ENCODE measurements around the gene PASK.

GRCh38 chr2:241148891-241149674, at the start of gene PASK:
- TF ChIP-seq, protein P1, sequence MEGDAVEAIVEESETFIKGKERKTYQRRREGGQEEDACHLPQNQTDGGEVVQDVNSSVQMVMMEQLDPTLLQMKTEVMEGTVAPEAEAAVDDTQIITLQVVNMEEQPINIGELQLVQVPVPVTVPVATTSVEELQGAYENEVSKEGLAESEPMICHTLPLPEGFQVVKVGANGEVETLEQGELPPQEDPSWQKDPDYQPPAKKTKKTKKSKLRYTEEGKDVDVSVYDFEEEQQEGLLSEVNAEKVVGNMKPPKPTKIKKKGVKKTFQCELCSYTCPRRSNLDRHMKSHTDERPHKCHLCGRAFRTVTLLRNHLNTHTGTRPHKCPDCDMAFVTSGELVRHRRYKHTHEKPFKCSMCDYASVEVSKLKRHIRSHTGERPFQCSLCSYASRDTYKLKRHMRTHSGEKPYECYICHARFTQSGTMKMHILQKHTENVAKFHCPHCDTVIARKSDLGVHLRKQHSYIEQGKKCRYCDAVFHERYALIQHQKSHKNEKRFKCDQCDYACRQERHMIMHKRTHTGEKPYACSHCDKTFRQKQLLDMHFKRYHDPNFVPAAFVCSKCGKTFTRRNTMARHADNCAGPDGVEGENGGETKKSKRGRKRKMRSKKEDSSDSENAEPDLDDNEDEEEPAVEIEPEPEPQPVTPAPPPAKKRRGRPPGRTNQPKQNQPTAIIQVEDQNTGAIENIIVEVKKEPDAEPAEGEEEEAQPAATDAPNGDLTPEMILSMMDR (IDR thresholded peaks at IDR 0.05) = no peak
- TF ChIP-seq POLR2A (IDR thresholded peaks at IDR 0.05) = no peak

Data from testis (tissue), 2 donors.